IMR-90 (cell line): ENCODE measurements around the gene PDE6B. TPM values are rescaled to one million over a fixed set of nuclear protein-coding genes. Genes with fewer than 3 reads are reported as not detected.
A peak's percentile ranks its signal among the peaks of the same experiment; 100 is the strongest.

Source experiments
- ATAC-seq: fragments of 200-7000 bp; cut with Tn5 transposase; 2 replicates; pipeline ENCODE4 v1.9.1; 2020; ENCODE audit warnings: low read depth, mild to moderate bottlenecking, moderate library complexity
- BruUV-seq: library from RNA; stranded (reverse); fragments of 400-500 nt; replicated peaks from 2 replicates; lab custom pipeline; 2021; lab: Mats Ljungman, UMichigan
- CTCF ChIA-PET: fragments of 300-600 bp; formaldehyde crosslinking; extraction: SDS; loops from one replicate; lab custom pipeline; 2021; ENCODE audit warnings: antibody characterized with exemption; lab: Yijun Ruan, JAX
- POLR2A ChIA-PET: fragments of 300-600 bp; sonication (Branson Sonifier 250); formaldehyde crosslinking; loops from one replicate; lab custom pipeline; 2022; ENCODE audit warnings: antibody characterized with exemption; ENCODE audit not compliant: unreplicated experiment; lab: Charles Lee
- DNase-seq: peaks from one replicate; pipeline ENCODE4 v3.0.0; 2013
- H2AFZ ChIP-seq: replicated peaks from 2 replicates; pipeline ENCODE3; 2013; ENCODE audit warnings: low read length, mild to moderate bottlenecking; ENCODE audit not compliant: poor library complexity
- H2AK5ac ChIP-seq: 2 replicates; pipeline ENCODE4 v1.6.1; 2013; ENCODE audit warnings: low read depth, low read length, inconsistent platforms
- H2AK9ac ChIP-seq: replicated peaks from 2 replicates; pipeline ENCODE3; 2013; ENCODE audit warnings: mild to moderate bottlenecking, low read depth, low read length, moderate library complexity; ENCODE audit not compliant: poor library complexity
- H2BK120ac ChIP-seq: 2 replicates; pipeline ENCODE4 v1.6.1; 2013; ENCODE audit warnings: low read depth, low read length, inconsistent platforms
- H2BK15ac ChIP-seq: 3 replicates; pipeline ENCODE4 v1.6.1; 2013; ENCODE audit warnings: low read depth, low read length, inconsistent platforms
- H2BK20ac ChIP-seq: 2 replicates; pipeline ENCODE4 v1.6.1; 2013; ENCODE audit warnings: low read depth, mild to moderate bottlenecking, inconsistent platforms, low read length, moderate library complexity
- H2BK5ac ChIP-seq: 2 replicates; pipeline ENCODE4 v1.6.1; 2013; ENCODE audit warnings: mild to moderate bottlenecking, low read depth, low read length, inconsistent platforms; ENCODE audit not compliant: poor library complexity, severe bottlenecking
- H3K14ac ChIP-seq: replicated peaks from 2 replicates; pipeline ENCODE4 v1.6.1; 2013; ENCODE audit warnings: low read depth, low read length, inconsistent platforms
- H3K18ac ChIP-seq: 2 replicates; pipeline ENCODE4 v1.6.1; 2013; ENCODE audit warnings: low read depth, low read length, control low read depth
- H3K23ac ChIP-seq: 2 replicates; pipeline ENCODE4 v1.6.1; 2013; ENCODE audit warnings: low read depth, low read length, inconsistent platforms
- H3K27ac ChIP-seq: 2 replicates; pipeline ENCODE4 v1.5.1; 2013; ENCODE audit warnings: mild to moderate bottlenecking, control low read depth, low read length; ENCODE audit not compliant: insufficient read depth
- H3K27me3 ChIP-seq: 2 replicates; pipeline ENCODE4 v1.6.1; 2013; ENCODE audit warnings: low read length; ENCODE audit not compliant: control insufficient read depth, insufficient read depth
- H3K36me3 ChIP-seq: 2 replicates; pipeline ENCODE4 v1.6.1; 2013; ENCODE audit warnings: low read length, mixed read lengths; ENCODE audit not compliant: control insufficient read depth, insufficient read depth
- H3K4ac ChIP-seq: 2 replicates; pipeline ENCODE4 v1.6.1; 2013; ENCODE audit warnings: low read depth, low read length, inconsistent platforms
- H3K4me1 ChIP-seq: 2 replicates; pipeline ENCODE4 v1.6.1; 2013; ENCODE audit warnings: low read length, mixed read lengths; ENCODE audit not compliant: control insufficient read depth, insufficient read depth
- H3K4me2 ChIP-seq: 2 replicates; pipeline ENCODE4 v1.6.1; 2013; ENCODE audit warnings: low read depth, mild to moderate bottlenecking, control low read depth, low read length, moderate library complexity
- H3K4me3 ChIP-seq: 2 replicates; pipeline ENCODE4 v1.5.1; 2013; ENCODE audit warnings: low read depth, mild to moderate bottlenecking, control low read depth, low read length, moderate library complexity; ENCODE audit not compliant: insufficient read depth
- H3K56ac ChIP-seq: 2 replicates; pipeline ENCODE4 v1.6.1; 2013; ENCODE audit warnings: low read length, inconsistent platforms; ENCODE audit not compliant: insufficient read depth; ENCODE audit errors: extremely low read depth
- H3K79me1 ChIP-seq, 2 experiments: 2 replicates each; pipeline ENCODE4 v1.6.1; 2013; ENCODE audit warnings: low read length in 2 of 2, inconsistent platforms in 1 of 2, low read depth in 1 of 2
- H3K9ac ChIP-seq: 2 replicates; pipeline ENCODE4 v1.6.1; 2013; ENCODE audit warnings: low read depth, low read length, control low read depth
- H3K9me1 ChIP-seq: 2 replicates; pipeline ENCODE4 v1.6.1; 2013; ENCODE audit warnings: low read length, inconsistent platforms; ENCODE audit not compliant: insufficient read depth
- H3K9me3 ChIP-seq: 2 replicates; pipeline ENCODE4 v1.6.1; 2013; ENCODE audit warnings: low read length; ENCODE audit not compliant: control insufficient read depth, insufficient read depth
- H4K20me1 ChIP-seq: 2 replicates; pipeline ENCODE4 v1.6.1; 2013; ENCODE audit warnings: low read length, inconsistent platforms; ENCODE audit not compliant: insufficient read depth
- H4K5ac ChIP-seq: 2 replicates; pipeline ENCODE4 v1.6.1; 2013; ENCODE audit warnings: mild to moderate bottlenecking, low read depth, low read length, control low read depth
- H4K8ac ChIP-seq, 2 experiments: 2 replicates each; pipeline ENCODE4 v1.6.1; 2013; ENCODE audit warnings: low read depth in 2 of 2, low read length in 2 of 2, control low read depth in 1 of 2, inconsistent platforms in 1 of 2
- H4K91ac ChIP-seq: 2 replicates; pipeline ENCODE4 v1.6.1; 2013; ENCODE audit warnings: low read depth, low read length, inconsistent platforms; ENCODE audit not compliant: insufficient read depth
- BHLHE40 ChIP-seq: fragments of 150-350 bp; IDR thresholded peaks from 2 replicates; pipeline ENCODE4 v1.6.1; 2016; ENCODE audit warnings: mild to moderate bottlenecking, low read depth, low read length
- CEBPB ChIP-seq: IDR thresholded peaks from 2 replicates; pipeline ENCODE4 v1.6.1; 2012; ENCODE audit warnings: low read depth, low read length, improper control_type of control experiment
- CHD1 ChIP-seq: IDR thresholded peaks from 2 replicates; pipeline ENCODE4 v1.6.1; 2012; ENCODE audit warnings: low read depth, low read length, improper control_type of control experiment
- FOS ChIP-seq: fragments of 150-350 bp; IDR thresholded peaks from 2 replicates; pipeline ENCODE4 v1.6.1; 2016; ENCODE audit warnings: low read depth, low read length
- MAFK ChIP-seq: IDR thresholded peaks from 2 replicates; pipeline ENCODE4 v1.6.1; 2012; ENCODE audit warnings: low read depth, low read length, improper control_type of control experiment
- MAZ ChIP-seq: IDR thresholded peaks from 2 replicates; pipeline ENCODE4 v1.6.1; 2012; ENCODE audit warnings: low read depth, mild to moderate bottlenecking, low read length, improper control_type of control experiment, moderate library complexity, borderline replicate concordance
- MXI1 ChIP-seq: IDR thresholded peaks from 2 replicates; pipeline ENCODE4 v1.6.1; 2012; ENCODE audit warnings: low read depth, mild to moderate bottlenecking, low read length, moderate library complexity, borderline replicate concordance
- POLR2A ChIP-seq: IDR thresholded peaks from 2 replicates; pipeline ENCODE4 v1.6.1; 2012; ENCODE audit warnings: mild to moderate bottlenecking, low read depth, low read length
- RCOR1 ChIP-seq: IDR thresholded peaks from 2 replicates; pipeline ENCODE4 v1.6.1; 2012; ENCODE audit warnings: mild to moderate bottlenecking, low read length, improper control_type of control experiment; ENCODE audit not compliant: insufficient replicate concordance
- SMC3 ChIP-seq: fragments of 150-350 bp; IDR thresholded peaks from 2 replicates; pipeline ENCODE4 v1.6.1; 2016; ENCODE audit warnings: low read depth, mild to moderate bottlenecking, antibody characterized with exemption, low read length, moderate library complexity
- WGBS, 2 experiments: methylation state at CpG; one replicate each; pipeline versions ENCODE4 v1.1.5 to v1.1.7; 2013; ENCODE audit warnings: missing lambda C conversion rate in 2 of 2; ENCODE audit not compliant: insufficient read length in 1 of 2; ENCODE audit errors: extremely low coverage in 2 of 2; 5-methylcytosine and 5-hydroxymethylcytosine counted together
- dilution Hi-C: fragments of 300-500 bp; cut with HindIII; formaldehyde crosslinking; loops from one replicate; pipeline ENCODE4 v1.14.3; 2018; ENCODE audit warnings: low sequenced_read_pairs; ENCODE audit not compliant: unreplicated experiment
- in situ Hi-C: fragments of 300-500 bp; cut with MboI; formaldehyde crosslinking; loops from 3 replicates; pipeline ENCODE4 v1.14.3; 2019; ENCODE audit warnings: low sequenced_read_pairs, inconsistent platforms, mixed read lengths
- intact Hi-C: fragments of 100-400 bp; cut with micrococcal nuclease; formaldehyde crosslinking; loops from 2 replicates; pipeline ENCODE4 v1.10.0; 2022
- polyA plus RNA-seq, 3 experiments: library from polyadenylated mRNA; depleted of rRNA; stranded (reverse); fragments of >200 nt; gene quantifications; 2 replicates each; pipeline ENCODE4 v1.2.3, GENCODE V29; 2012; ENCODE audit warnings: low replicate concordance in 1 of 3
- total RNA-seq: library from RNA; depleted of rRNA; stranded (reverse); fragments of >200 nt; gene quantifications from 2 replicates; pipeline ENCODE4 v1.2.3, GENCODE V29; 2012
- TF ChIP-seq, protein P1 (sequence below): fragments of 150-350 bp; IDR thresholded peaks from 2 replicates; pipeline ENCODE4 v1.6.1; 2016; ENCODE audit warnings: low read depth, mild to moderate bottlenecking, low read length, moderate library complexity, borderline replicate concordance

Gene PDE6B
- total and polyA plus RNA-seq, 2 of the 4 experiments (the other 2 are of a cell fraction), result under 0.01 TPM; not detected in 1

- Histone ChIP-seq H2BK15ac (no peak overlapping the region), H3K56ac (no peak overlapping the region), H3K4ac (no peak overlapping the region), H3K9ac (no peak overlapping the region), H3K36me3 (peaks cover 9% of the 10 kb centered on the region; the same call in 1 of the 2 replicates), H3K9me1 (peaks cover 4% of the 10 kb centered on the region; the same call in 1 of the 2 replicates), H3K14ac (no peak overlapping the region), H3K23ac (no peak overlapping the region), H4K91ac (no peak overlapping the region), H3K27me3 (no peaks in the 10 kb centered on the region), H2AK9ac (no peak overlapping the region), H2BK5ac (no peak overlapping the region), H3K9me3 (no peaks in the 10 kb centered on the region), H3K27ac (no peak overlapping the region), H4K5ac (no peak overlapping the region), H4K8ac (no peak overlapping the region), H3K18ac (no peak overlapping the region), H2BK120ac (no peak overlapping the region), H3K4me1 (peaks cover 12% of the 10 kb centered on the region), H4K20me1 (no peaks in the 10 kb centered on the region), H2AFZ (peak overlapping the region; percentile 18), H3K4me3 (no peak overlapping the region), H3K79me1 (peaks cover 17 to 27% of the 10 kb centered on the region in 2 experiments; a peak in 3 of 4 replicates), H3K4me2 (no peak overlapping the region), H2BK20ac (no peak overlapping the region), H2AK5ac (no peak overlapping the region)
- in situ Hi-C loops (no loop called here), intact Hi-C loops (loop anchor here (10.0 kb wide), 1 partner anchor 342 kb away; the partner anchor contains the start of gene ZNF141), dilution Hi-C loops (no loop called here)
- 81% methylated on average over 4 of the region's 8 CpGs; no CpG with 5 or more reads in 1 of the 2 experiments for WGBS, 2 experiments
- TF ChIP-seq RCOR1 (no peak), CHD1 (no peak), MAZ (no peak), SMC3 (no peak), MXI1 (no peak), BHLHE40 (no peak), FOS (no peak), CEBPB (no peak), MAFK (no peak), POLR2A (no peak)
- TF ChIP-seq, protein P1, sequence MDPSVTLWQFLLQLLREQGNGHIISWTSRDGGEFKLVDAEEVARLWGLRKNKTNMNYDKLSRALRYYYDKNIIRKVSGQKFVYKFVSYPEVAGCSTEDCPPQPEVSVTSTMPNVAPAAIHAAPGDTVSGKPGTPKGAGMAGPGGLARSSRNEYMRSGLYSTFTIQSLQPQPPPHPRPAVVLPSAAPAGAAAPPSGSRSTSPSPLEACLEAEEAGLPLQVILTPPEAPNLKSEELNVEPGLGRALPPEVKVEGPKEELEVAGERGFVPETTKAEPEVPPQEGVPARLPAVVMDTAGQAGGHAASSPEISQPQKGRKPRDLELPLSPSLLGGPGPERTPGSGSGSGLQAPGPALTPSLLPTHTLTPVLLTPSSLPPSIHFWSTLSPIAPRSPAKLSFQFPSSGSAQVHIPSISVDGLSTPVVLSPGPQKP, result no peak
- ChIA-PET CTCF (no interaction called here), POLR2A (no interaction called here)
- BruUV-seq, result no TSS peak
- no peak for DNase-seq
- no peak for ATAC-seq
Measured at GRCh38 chr4:676871-677235, 51.5 kb downstream of the PDE6B start.
